HG03342 (cell line): ENCODE measurements around the gene NEK6.

Experiments used
- ATAC-seq: cut with Tn5 transposase; IDR thresholded peaks from one replicate; pipeline ENCODE4 v1.9.1; 2021; ENCODE audit warnings: mild to moderate bottlenecking, moderate library complexity; ENCODE audit not compliant: unreplicated experiment

NEK6 gene

DNA sequence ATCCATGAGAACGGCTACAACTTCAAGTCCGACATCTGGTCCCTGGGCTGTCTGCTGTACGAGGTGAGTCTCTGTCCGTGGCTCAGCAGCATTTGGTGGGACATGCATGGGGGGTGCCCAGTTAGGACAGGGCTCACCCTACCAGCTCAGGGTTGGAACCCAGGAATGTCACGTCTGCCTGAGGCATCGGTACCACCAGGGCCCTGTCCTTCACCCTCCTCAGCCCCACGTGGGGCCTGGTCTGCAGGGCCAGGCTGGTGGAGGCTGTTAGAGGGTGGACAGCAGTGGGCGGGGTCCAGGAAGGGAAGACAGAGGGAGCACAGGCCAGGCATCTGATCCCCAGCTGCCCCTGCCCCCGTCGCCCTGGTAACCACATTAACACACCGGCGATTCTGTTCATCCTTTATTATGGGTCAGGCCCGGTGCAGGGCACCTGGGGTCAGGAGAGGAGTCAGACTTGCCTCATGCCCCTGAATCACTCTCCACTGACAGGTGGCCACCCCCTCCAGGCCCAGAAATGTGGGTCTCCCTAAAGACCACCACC lies 81.9 kb downstream of the NEK6 start:
- no peak for ATAC-seq

DNA sequence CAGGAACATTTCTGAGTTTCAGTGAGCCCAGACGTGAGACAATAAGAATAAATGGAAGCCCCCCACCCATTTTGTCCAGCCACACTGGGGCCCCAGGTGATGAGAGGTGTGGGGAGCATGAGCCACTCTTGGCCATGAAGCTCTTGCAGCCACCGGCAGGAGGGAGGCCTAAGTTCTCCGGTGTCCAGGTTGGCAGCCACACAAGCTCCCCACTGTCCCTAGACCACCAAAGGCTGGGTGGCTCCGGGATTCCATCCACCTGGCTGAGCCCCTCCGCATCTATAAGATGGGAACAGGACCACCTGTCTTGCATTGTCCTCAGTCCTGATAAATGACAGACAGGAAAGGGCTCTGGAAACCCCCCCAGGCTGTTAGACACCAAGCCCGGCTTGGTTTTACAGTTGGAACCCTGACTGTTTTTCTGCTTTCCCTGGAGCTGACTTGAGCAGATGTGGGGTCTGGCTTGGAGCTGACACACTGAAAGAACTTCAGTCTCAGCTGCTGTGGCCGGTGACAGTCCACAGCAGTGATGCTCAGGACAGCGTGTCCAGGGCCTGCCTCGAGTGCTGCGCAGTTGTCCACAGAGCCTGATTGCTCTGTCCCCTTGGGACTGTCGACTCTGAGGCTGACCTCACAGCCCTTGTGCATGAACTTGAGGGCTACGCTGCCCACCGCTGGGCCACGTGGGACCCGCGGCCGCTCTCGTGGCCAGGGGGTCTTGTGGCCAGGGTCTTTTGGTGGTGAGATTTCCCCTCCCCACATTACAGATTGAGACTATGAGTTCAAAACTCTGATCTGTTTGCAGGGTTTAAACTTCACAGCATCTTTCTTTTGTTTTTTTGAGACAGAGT lies 82.7 kb downstream of the NEK6 start:
- no peak for ATAC-seq

DNA sequence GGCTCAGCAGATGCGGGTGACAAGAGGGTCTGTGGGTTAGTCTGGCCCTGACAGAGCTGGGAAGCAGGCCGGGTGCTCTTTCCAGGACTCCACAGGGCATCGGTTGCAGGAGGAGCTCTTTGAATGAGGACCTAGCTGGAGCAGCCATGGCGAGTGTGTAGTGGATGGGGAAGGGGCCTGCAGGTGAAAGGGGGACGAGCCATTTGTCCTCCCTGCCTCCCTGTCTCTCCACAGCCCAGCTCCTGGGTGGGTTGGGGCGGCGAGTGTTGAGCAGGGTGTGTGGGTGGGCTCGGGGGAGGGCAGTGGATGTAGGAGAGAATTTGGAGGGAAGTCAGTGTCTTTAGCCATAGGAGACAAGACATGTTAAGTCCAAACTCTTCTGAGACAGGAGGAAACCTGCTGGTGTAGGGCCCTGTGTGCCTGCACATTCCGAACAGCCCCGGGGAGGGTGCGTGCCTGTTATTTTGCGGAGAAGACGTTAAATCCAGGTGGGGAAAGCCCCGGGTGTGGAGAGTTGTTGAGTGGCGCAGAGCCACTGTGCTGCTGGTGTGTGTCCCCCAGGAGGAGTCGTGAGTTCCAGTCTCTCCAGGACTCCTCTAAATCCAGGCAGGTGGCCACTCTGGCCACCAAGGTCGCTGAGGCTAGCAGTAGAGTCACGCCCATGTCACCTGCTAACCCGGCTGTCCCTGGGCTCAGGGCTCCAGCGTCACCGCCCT lies 83.9 kb downstream of the NEK6 start:
- no peak for ATAC-seq

DNA sequence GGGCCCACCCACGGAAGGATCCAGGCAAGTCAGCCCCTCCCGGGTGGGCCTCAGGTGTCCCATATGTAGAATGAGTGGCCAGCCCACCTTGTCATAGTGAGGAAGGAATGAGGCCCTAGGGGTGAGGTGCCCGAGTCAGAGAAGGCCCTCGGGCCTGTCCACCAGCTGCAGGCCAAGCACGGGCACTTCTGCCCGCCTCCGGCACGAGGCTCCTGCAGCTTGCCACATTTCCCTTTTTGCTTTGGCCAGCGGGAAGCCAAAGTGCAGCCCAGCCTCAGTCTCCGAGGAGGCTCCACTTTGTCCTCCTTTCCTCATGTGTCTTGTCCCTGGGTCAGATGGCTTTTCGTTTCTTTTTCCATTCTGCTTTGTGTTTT lies 84.6 kb downstream of the NEK6 start:
- no peak for ATAC-seq

DNA sequence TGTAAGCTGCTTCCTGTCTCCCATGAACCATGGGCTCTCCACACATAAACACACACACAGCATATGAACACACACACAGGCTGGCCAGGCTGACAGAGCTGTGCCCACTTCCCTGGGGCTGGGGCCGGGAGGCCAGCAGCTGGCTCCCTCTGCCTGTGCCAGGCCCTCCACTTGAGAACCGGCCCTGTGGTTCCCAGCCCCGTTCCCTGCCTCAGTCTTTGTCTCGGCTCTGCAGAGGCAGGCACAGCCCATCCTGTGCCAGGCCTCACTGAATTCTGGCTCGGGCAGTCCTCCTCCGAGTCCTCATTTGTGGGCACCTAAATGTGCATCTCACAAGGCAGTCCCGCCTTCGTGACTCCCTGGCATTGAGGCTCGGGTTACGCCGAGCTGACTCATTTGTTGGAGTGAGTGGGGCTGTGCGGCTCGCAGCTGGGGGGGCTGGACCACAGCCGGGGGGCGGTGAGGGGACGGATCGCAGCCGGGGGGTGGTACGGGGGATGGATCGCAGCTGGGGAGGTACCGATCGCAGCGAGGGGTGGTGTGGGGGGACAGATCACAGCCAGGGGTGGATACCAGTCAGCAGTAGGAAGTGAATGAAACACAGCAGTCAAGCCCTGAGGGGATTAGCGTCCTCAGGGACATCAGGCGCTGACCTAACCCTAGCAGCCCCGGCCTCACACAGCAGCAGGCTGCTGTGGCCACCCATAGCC lies 85.2 kb downstream of the NEK6 start:
- no peak for ATAC-seq

DNA sequence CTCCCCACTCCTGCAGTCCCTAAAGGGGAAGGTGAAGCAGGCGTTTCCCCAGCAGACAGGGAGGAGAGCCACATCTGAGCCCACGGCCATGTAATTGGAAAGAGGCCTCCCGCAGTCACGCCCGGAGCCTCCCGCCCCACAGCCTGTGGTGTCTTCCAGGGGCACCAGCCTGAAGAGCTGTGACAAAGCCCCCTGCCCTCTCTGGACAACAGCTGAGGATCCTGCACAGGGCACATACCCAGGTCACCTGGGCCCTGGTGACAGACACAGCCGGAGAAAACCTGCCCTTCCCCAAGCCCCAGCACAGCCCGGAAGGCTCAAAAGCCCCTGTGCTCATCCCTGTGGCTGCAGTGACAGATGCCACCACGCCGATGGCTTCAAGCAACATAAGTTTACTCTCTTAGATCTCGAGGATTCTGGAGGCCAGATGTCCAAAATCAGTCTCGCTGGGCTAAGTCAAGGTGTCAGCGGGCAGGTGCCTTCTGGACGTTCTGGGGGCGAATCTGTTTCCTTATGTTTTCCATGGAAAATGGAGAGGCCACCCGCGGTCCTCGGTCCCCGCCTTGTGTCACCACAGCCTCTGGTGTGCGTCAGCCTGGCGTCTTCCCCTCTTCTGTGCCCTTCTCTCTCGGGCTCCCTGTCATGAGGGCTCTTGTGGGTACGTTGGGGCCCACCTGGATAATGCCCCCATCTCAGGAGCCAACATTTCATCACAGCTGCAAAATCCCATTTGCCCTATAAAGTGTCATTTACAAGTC lies 86.0 kb downstream of the NEK6 start:
- no peak for ATAC-seq

DNA sequence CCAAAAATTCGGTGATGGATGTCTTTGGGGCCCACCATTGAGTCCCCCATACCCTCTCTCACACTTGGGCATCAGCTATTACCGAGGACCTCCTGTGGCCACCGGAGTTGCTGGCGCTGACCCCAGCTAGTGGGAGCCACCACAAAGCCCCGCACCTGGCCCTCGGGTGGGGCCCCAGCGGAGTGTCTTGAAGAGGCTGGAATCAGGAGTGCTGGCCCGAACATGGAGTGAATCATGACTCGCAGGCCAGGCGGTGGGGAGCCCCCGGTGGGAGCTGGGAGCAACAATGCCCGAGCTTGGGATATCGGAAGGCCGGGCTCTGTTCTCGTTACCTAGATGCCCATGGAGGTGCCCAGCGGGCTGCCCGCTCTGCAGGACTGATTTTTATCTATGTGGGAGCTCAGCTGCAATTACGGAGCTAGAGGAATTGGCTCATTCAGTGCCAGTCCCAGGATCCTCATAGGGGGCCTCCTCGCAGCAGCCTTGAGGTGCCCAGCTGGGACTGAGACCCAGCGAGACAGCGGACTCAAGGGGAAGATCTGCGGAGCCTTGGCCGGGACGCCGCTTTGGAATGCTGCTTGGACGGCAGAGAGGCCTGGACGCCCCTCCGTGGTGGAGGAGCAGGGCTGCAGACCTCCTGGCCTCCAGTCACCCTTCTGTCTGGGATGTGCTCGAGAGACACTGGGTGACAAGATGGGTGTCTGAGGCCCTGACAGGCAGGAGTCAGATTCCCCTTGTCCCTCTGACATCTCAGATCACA lies 86.7 kb downstream of the NEK6 start:
- ATAC-seq = no peak

DNA sequence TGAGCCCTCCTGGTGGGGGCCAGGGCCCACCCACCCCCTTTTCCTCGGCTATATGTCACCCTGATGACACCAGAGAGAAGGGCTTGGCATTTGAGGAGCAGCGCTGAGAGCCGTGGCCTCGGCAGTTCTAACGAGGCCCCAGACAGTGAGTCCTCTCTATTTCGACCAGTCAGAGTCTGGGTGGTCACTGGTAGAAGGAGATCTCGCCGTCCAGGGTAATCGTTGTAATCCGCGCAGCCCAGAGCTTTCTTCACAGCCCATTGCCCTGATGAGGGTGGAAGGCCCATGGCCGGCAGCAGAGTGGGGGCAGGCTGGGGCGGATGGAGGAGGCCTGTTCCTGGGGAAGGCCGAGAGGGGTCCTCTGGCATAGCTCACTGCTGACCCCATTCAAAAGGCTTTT lies 87.3 kb downstream of the NEK6 start:
- ATAC-seq = no peak

DNA sequence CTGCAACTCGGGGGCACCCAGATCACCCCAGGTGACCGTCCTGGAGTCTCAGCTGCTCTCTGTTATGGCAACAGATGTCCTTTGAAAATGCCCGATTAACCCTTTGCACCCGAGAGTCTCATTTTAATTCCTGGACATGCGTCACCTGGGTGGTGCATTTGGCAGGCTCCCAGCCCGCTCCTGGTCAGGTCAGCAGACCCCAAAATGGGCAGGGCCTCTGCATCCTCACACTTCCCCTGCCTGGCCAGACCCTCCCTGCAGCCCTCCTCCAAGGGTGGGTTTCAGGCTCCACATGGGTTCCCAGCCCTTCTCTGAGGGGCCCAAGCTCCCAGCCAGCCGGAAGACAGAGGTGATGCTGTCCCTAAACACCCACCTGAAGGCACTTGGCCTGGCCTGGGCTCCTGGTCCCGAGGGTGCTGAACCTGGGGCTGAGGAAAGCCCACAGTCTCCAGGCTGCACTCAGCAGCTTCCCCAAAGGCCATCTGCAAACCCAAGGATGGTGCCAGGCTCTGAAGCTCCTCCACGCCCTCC lies 88.1 kb downstream of the NEK6 start:
- ATAC-seq = no peak

DNA sequence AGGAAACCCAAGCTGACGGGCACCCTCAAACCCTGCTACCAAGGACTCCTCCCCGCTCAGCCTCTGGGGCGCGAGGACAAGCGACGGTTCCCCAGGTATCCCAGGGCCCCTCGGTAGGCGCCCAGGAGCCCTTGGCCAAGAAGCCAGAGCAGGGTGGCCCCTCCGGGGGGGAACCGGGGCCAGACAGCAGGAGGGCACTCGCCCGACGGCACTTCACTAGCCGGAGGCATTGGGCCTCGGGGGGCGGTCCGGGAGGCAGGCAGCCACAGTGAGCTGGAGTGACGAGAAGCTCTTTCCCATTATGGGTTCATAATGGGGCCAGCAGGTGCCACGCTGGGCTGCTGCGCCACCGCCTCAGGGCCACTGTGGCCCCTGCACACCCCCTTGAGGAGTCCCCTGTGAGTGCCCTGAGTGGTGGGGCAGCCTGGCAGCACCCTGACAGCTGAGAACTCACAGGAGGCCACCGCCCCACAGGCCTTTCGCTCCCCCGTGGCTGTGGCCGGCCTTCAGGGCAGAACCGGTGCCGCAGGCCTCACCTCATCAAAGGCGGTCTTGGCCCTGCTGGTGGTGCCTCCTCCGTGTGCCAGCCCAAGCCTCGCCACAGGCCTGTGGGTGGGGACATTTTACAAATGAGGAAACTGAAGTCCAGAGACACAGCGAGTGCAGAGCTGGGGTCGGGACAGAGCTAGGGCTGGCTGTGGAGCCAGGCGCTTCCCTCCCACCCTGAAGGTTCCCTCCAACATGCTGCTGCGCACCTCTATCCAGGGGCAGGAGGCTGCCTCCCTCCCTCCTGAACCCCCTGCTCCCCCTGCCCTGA lies 88.8 kb downstream of the NEK6 start:
- ATAC-seq = no peak

DNA sequence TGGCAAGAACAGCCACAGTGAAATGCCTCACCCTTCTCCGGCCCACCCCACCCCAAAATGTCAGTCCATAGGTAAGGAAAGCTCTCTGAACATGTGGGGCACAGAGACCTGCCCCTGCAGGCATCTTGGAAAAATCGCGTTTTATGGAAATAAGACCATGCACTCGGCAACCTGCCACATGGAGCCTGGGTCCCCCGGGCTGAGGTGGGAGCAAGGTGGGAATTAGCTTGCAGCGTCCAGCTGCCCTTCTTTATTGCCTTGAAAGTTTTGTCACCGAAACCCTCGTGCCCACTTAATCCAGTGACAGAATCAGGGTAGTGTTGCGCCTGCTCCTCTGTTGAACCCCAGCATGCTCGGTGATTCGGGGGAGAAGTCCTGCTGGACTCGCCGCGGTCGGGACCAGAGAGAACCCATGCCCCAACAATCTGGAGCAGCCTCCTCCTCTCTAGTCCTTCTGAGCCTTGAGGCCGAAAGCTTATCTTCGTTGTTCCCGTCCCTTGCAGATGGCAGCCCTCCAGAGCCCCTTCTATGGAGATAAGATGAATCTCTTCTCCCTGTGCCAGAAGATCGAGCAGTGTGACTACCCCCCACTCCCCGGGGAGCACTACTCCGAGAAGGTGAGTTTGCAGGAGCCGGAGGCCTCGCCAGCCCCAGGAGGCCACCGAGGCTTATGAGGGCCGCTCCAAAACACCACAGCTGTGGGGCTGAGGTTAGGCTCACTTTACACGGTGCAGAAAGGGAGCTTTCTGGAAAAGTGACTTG lies 89.6 kb downstream of the NEK6 start:
- ATAC-seq = no peak

DNA sequence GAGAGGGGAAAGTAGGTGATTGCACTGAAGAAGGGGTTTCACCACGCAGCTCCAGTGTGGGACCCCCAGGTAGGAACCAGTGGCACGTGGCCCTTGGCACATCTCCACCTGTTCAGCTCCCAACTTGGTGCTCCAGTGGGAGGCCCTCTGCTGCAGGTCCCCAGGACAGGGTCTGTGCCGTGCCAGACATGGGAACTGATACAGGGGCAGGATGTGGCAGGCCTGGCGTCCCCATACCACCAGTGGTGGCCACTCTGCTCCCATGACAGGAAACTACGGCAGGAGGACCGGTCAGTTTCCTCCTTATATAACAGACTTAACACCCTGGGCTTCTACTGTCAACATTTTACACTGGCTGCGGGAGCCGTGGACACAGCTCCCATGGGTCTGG lies 90.2 kb downstream of the NEK6 start:
- no peak for ATAC-seq

DNA sequence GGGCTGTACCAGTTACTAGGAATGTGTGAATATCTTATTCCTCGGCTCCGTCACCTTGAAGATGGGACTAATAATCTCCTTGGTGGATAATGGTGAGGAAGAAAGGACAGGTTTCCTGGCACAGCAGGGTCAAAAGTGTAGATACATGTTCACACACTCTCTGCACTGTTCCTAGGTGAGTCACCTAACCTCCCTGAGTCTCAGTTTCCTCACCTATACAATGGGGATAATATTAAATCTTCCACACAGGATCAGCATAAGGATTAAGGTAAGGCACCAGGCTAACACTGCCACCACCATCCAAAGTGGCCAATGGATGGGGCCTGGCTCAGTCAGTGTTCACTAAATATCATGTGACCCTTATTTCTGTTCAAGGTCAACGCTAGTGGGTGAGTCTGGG lies 90.6 kb downstream of the NEK6 start:
- ATAC-seq = no peak

DNA sequence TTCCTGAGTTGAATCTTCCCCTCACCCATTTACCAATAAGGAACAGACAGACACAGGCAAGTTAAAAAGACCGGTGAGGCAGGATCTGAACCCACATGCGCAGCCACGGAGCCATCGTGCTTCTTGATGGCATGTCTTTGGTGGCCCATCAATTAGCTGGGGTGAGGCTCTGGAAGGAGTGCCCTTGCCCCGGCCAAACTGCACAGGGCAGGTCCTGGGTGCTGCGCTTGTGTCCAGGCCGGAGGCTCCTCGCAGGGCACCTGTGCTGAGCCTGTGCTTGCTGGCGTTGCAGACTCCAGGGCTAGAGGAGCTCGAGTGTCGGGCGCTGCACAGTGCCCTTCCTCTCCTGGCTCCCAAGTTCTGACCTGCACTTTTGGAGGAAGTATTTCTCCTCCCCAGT lies 91.1 kb downstream of the NEK6 start:
- ATAC-seq = no peak

DNA sequence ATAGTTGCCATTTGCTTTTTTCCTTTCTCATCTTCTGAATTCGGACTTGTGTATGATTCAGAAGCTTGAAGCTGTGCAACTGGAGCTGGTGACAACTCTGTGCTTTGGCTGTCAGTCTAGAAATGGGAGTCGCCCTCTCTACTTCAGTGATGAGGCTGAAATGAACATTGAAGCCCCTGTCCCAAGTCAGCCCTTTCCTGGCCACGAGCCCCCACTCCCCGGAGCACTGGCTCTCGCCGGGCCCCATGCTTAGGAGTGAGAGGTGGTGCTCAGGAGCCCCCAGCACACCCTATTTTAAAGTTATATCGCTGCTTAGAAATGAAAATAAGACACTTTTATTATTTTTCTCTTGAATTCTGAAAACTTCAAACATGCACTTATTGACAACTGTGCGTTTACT lies 91.5 kb downstream of the NEK6 start:
- ATAC-seq = no peak

DNA sequence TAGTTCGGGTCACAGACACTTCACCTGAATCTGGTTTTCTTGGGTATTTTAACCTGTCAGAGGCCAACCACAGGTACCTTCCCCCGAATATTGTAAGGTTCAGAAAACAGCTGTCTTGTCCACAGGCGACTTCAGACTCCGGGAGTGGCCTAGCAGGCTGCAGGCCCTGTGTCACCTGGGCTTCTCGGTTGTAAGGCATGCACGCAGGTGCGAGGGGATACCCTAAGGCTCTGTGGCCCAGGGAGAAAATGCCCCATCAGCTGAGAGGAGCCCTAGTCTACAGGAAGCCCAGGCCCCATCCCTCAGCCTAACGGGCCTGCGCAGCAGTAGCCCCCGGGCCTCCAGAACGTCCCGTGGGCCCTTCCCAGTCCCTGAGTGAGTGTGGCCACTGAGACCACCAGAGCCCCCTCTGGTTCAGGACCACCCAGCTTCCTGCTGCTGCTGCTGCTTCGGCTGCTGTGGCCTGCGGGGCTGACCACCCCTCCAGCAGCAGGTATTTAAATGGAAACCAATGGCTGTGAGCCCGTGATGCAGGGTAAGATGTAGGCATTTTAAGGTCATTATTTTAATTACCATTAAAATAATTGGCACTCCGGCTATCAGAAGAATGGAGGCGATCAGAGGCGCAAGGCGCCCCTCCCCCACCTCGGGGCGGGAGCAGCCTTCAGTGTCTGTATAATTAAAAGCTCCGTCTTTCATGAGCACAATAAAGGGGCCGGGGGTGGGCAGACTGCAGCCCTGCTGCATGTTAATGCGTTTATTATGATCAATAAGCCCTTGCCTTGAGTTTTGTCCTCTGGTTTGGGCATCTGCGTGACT lies 92.1 kb downstream of the NEK6 start:
- no peak for ATAC-seq

DNA sequence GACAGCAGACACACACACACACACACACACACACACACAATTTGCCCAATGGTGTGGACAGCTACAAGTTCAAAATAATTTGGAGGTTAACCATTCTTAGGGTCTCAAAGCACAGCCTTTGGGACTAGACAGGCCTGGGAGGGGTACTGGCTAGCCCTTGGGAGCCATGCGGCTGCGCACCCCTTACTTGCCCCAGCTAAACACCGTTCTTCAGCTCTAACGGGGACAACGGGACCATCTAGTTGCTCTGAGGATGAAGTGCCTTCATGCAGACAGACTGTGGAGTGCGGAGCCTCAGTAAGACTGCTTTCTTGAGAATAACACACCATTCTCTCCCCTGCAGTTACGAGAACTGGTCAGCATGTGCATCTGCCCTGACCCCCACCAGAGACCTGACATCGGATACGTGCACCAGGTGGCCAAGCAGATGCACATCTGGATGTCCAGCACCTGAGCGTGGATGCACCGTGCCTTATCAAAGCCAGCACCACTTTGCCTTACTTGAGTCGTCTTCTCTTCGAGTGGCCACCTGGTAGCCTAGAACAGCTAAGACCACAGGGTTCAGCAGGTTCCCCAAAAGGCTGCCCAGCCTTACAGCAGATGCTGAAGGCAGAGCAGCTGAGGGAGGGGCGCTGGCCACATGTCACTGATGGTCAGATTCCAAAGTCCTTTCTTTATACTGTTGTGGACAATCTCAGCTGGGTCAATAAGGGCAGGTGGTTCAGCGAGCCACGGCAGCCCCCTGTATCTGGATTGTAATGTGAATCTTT lies 92.9 kb downstream of the NEK6 start:
- no peak for ATAC-seq
